Measurements from ENCODE around the gene HGF.

DNA sequence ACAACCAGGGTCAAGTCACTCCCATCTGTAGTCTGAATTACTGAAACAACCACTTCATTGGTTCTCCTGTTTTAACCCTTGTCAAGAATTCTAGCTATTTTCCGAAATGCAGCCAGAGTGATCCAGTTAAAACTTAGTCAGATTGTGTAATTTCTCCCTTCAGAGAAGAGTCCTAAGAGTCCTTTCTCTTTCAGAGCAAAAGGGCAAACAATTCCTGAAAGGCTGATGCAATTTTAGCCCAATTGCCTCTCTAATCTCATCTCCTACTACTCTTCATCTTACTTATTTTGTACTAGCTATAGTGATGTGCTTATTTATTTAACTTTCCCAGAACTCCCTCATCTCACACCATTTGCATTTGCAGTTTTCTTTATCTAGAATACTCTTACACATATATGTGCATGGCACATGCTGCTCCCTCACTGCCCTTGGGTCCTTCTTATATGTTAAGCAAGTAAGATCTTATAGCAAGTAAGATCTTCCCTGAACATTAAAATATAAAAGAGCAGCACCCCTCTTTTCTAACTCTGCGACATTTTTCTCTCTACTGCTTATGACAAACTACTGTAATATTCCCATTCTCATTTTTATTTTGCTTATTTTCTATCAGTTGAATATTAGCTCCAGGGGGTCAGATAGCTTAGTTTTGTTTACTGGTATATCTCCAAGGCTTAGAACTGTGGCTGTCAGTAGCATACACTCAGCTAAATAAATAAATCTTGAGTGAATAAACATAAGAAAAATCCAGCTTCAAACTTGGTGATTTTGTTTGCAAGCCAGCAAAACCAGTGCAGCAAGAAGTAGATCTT is 44.6 kb downstream of the HGF start:
- TF ChIP-seq EZH2 (IDR thresholded peaks at IDR 0.05) (no peak), POLR2AphosphoS5 (IDR thresholded peaks at IDR 0.05; ENCODE audit: borderline replicate concordance, low read depth, low read length) (no peak), FOXP2 (optimal IDR thresholded peaks at IDR 0.05; ENCODE audit: control extremely low read depth, extremely low read length, insufficient read depth) (no peak)

All from SK-N-MC (cell line).